Measurements from ENCODE around the gene IL25.

The IL25 gene

DNA sequence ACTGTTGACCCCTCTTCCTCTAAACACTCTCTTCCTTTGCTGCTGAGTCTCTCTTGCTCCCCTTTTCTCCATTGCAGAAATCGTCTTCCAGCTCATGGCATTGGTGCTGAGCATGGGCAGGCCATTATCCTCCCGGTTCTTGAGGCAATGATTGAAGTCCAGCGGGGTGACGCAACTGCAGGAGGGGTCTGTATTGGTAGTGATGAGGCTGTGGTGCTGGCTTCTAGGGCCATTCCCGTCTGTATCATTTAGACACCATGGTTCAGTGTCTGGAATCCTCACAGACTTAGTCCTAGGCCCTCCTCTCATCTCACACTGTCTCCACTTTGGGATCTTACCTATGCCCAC lies 19.2 kb upstream of the IL25 start:
- no peak for DNase-seq (ENCODE audit: low read depth)

GRCh38 chr14:23354990-23355389 lies 17.6 kb upstream of the IL25 start:
- no peak for DNase-seq (ENCODE audit: low read depth)

GRCh38 chr14:23355871-23356435 lies 16.7 kb upstream of the IL25 start:
- no peak for DNase-seq (ENCODE audit: low read depth)

GRCh38 chr14:23356662-23357061 lies 15.9 kb upstream of the IL25 start:
- DNase-seq (ENCODE audit: low read depth), result no peak

DNA sequence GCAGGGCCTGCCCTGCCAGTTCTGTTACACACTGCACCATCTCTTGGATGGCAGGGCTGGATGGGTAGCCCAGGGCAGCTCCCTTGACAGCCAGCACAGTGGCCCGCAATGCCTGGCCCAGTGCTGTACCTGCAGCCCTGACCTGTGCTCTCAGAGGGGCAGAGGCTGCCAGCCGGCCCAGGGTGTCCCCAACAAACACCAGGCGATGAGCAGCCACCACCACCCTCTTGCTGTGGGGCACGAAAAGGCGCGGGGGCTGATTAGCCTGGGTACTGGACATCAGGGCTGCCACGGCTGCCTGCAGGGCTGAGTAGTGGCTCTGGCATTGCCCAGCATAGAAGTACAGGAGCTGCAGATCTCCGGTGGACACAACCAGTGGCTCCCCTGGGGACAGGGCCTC lies 15.3 kb upstream of the IL25 start:
- no peak for DNase-seq (ENCODE audit: low read depth)

GRCh38 chr14:23358042-23358441 lies 14.6 kb upstream of the IL25 start:
- no peak for DNase-seq (ENCODE audit: low read depth)

DNA sequence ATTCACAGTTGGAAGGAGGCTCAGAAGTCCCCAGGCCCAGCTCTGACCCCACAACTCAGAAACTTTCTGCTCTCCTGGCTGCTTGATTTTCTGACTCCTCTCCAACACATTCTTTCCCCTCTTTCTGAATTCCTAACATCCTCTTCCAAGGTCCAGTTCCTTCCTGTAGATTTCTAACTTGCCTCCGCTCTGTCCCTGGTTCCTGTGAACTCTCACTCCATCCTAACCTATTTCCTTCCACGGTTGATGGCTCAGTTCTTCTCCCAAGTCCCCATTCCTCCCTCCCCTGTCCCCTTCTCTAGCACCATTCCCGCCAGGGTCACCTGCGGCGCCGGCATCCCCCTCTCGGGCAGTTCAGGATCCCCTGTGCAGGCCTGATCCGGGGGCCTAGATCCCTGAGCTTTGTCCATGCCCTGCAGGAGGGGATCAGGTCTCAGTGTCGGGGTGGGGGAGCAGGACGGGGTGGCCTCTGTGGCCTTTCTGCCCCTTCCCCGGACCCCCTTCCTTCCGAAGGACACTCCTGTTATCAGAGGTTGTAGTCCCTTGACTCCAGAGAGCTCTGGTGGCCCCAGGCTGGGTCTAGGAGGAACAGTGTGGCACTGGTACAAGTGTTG lies 13.9 kb upstream of the IL25 start:
- DNase-seq (ENCODE audit: low read depth), result no peak

- no peak for DNase-seq (ENCODE audit: low read depth)
Measured at GRCh38 chr14:23359167-23359626, 13.4 kb upstream of the IL25 start.

DNA sequence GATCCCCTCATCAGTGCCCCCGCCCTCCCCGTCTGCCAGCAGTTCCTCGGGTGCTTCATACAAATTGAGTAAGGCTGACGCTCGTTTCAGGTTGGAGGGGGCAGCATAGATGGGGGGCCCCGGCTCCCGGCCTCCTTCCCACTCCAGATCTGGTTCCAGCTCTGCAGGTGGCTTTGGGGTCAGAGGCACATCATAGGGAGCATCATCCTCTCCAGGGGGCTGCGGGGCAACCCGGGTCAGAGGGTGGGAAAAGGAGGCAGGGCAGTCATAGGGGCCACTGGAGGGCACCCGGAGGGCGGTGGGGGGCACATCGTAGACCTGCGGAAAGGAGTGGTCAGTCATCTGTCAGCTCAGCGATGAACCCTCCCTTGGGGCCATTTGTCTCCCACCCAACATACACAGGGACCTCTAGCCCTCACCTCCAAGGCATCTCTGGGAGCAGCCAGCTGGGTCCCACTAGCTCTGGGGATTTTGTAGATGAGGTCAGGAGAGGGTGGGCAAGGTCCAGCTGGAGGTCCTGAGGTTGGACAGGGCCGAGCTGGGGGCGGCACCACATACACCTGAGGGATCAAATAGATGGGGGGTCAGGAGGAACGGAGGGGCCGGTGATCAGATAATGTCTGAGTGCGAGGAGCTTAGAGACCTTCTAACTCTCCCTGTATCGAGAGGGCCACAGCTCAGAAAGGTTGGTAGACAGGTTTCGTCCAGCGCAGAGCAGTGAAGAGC lies 12.7 kb upstream of the IL25 start:
- DNase-seq (ENCODE audit: low read depth), result no peak

DNA sequence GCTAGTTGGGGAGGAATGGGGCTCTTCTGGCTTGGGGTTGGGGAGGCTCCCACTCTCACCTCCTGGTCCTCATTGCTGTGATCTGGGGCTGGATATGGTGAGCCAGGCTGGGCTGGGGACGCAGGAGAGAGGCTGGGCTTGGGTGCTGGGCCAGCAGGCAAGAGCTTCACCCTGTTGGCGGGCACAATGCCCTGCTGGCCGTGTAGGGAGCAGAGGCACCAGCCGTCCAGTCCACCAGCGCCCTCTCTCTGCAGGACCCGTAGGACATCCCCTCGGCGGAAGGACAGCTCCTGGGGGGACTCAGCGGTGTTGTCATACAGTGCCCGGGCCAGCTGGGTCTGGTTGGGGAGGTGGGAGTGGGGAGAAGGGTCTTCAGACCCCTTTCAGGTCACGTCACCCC lies 12.1 kb upstream of the IL25 start:
- DNase-seq (ENCODE audit: low read depth), result no peak

GRCh38 chr14:23361320-23361719 lies 11.3 kb upstream of the IL25 start:
- no peak for DNase-seq (ENCODE audit: low read depth)

- no peak for DNase-seq (ENCODE audit: low read depth)
Measured at GRCh38 chr14:23361763-23362162, 10.8 kb upstream of the IL25 start.

- no peak for DNase-seq (ENCODE audit: low read depth)
Measured at GRCh38 chr14:23362200-23362599, 10.4 kb upstream of the IL25 start.

DNA sequence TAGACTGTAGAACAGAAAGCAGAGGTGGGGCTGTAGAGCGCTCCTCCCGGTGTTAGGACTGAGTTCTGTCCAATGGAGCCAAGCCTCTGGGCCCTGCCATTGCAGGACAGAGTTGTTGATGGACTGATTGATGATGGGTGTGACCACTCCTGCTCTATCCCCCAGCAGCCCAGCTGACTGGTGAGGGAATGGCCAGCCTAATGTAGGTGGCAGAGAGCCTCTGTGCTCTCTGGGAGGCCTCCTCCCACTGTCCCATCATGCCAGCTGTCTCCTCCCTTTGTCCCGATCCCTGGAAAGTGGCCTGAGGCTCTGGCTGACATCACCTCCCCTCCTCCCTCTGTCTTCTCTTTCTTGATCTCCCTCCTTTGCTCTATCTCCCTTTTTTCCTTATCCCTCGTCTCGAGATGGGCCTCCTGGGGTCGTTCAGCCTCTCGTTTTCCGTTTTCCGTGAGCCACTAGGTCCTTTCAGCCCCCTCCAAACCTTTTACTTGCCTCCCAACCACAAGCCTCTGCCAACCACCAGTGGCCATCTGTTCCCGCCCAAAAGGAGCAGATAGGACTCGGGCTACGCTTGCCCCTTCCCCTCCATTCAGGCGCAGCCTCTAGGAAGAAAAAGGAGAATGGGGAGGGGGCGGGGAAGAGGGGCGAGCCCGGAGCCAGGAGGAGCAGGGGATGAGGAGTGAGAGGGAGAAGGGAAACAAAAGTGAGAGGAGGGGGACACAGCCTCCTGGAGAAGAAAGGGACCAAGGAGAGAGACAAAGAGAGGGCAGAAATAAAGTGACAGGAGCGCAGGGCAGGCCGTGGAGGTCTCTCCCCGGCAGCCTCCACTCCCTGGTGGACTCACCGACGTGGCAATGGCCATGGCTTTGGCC lies 8.2 kb upstream of the IL25 start:
- no peak for DNase-seq (ENCODE audit: low read depth)

GRCh38 chr14:23365036-23365731 lies 7.4 kb upstream of the IL25 start, which contains the start of gene EFS:
TSS of gene EFS (minus strand) at chr14:23365172. CDS start at chr14:23365025, 147 bp downstream.
- no peak for DNase-seq (ENCODE audit: low read depth)

DNA sequence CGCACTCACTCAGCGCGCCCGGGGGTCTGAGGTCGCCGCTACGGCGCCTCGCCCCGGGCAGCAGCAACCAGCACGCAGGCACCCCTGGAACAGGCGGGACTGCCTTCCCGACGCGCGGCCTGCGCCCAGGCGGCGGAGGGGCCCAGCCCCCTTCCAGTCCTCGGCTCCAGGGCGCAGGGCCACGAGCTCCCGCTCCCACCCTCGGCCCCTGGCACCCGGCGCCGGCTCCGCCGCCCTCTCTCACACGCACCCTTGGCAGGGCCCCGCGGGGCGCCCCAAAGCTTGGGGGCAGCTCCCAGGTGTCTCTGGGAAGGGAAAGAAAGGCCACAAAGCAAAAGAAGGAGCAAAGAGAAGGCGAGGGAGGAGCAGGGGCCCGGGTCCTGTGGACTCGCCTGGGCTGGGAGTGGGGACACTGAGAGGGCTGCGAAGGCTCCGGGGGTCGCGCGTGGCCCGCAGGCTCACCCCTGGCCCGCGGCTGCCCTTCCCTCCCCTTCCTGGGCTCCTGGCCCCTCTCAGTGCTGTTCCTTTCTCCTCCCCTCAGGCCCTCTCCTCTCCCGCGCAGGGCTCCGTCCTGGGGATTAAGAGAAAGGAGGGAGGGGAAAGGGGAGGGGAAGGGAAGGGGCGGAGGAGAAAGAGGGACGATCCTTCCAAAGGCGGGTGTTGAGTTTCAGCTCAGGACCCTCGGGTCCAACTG lies 6.7 kb upstream of the IL25 start:
- no peak for DNase-seq (ENCODE audit: low read depth)

- no peak for DNase-seq (ENCODE audit: low read depth)
Measured at GRCh38 chr14:23366426-23366921, 6.1 kb upstream of the IL25 start.

DNA sequence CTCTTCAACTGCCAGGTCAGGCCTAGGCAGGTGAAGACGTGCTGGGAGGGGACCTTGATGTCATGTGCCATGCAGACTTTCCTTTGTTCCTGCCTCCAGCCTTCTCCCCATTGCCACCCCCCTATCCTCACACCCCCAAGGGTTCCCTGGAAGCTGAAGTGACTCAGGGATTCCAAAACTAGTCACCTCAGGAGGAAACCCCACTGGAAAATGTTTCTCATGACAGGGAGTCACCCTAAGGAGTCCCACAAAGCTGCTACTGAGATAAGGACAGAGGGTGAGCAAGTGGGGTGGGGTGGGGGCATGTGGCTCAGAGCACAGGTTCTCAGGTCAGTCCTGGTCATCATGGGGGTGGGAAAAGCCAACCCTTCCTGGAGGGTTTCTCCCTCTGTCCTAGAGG lies 2.4 kb upstream of the IL25 start:
- no peak for DNase-seq (ENCODE audit: low read depth)

GRCh38 chr14:23371865-23372264 lies 744 bp upstream of the IL25 start:
- DNase-seq (ENCODE audit: low read depth), result no peak

GRCh38 chr14:23373041-23373440 lies 432 bp downstream of the IL25 start:
- DNase-seq (ENCODE audit: low read depth), result no peak
